ACHN (cell line): ENCODE results near the gene ZNF709.
"Not testable (repeated sequence)": the region's sequence is repeated elsewhere in the genome, so short reads cannot be mapped to it uniquely, and the experiment has no call there.

Experiments
- DNase-seq: peaks from one replicate; pipeline ENCODE4 v3.0.0-alpha.2; 2015
- in situ Hi-C: cut with HindIII; loops from 2 replicates; pipeline ENCODE4 v1.10.0; 2017; ENCODE audit warnings: low sequenced_read_pairs, low pct_ligation_motif_present, low pct_unique_long_range_greater_than_20kb

ZNF709 gene

DNA sequence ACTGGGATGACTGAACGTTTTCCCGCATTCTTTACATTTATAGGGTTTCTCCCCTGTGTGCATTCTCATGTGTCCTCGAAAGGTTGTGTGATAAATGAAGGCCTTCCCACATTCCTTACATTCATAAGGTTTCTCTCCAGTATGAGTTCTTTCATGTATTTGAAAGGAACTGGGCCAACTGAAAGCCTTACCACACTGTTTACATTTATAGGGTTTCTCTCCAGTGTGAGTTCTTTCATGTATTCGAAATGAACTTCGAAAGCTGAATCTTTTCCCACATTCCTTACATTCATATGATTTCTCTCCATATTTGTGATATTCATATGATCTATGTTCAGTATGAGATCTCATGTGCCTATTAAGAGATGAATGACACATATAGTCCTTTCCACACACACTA is 19.4 kb downstream of the ZNF709 start:
- DNase-seq, result no peak
- in situ Hi-C loops, result no loop called here

DNA sequence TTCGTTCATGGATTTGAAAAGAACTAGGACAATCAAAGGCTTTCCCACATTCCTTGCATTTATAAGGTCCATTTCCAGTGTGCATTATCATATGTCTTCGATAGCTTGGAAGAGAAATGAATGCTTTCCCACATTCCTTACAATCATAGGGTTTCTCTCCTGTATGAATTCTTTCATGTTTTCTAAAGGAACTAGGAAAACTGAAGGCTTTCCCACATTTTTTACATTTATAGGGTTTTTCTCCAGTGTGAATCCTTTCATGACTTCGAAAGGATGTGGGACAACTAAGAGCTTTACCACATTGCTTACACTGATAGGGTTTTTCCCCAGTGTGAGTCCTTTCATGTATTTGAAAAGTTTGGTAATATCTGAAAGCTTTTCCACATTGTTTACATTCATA is 19.8 kb downstream of the ZNF709 start:
- in situ Hi-C loops, result no loop called here
- no peak for DNase-seq

DNA sequence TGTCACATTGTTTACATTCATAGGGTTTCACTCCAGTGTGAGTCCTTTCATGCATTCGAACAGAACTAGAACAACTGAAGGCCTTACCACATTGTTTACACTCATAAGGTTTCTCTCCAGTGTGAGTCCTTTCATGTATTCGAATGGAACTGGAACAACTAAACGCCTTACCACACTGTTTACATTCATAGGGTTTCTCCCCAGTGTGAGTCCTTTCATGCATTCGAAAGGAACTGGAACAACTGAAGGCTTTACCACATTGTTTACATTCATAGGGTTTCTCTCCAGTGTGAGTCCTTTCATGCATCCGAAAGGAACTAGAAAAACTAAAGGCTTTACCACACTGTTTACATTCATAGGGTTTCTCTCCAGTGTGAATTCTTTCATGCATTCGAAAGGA is 20.5 kb downstream of the ZNF709 start:
- DNase-seq, in situ Hi-C loops: not testable (repeated sequence)

DNA sequence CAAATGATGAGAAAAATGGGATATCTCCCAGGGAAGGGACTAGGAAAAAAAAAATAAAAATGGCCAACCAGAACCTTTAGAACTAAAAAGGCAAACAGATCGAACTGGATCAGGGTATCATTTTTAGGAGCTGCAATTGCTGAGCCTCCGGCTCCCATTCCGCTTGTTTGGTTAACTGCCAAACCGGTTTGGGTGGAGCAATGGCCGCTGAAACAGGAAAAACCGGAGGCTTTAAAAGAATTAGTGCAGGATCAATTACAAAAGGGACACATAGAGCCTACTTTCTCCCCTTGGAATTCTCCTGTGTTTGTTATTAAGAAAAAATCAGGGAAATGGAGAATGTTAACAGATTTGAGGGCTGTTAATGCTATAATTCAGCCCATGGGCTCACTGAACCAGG is 31.1 kb downstream of the ZNF709 start:
- in situ Hi-C loops, result no loop called here
- no peak for DNase-seq

DNA sequence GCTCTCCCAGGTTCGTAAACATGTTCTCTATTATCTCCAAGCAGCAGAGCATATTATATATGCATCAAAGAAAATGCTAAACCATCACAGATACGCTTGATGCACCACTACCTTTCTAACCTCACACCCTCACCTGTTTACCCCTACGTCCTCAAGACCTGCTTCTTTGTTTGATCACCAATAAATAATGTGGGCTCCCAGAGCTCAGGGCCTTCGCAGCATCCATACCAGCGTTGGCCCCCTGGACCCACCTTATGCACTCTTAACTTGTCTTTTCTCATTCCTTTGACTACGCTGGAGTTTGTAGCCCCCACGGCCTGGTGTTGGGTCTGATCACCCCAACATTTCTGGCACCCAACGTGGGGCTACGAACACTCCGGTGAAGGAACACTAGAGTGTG is 33.8 kb downstream of the ZNF709 start:
- in situ Hi-C loops, result no loop called here

DNA sequence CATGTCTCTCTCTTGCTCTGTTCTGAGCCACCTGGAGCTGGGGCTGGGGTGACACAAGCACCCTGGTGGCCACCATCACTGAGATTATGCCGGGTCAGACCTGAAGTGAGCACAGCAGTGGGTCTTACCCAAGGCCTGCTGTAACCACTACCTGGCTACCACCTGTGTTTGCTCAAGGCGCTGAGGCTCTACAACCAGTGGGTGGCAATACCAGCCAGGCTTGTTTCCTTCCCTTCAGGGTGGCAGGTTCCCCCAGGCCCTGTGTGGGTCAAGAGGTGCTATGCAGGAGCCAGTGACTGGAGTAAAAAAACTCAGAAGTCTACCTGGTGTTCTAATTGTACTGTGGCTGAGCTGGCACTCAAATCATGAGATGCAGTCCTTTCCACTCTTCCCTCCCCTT is 35.8 kb downstream of the ZNF709 start:
- in situ Hi-C loops, result no loop called here
- no peak for DNase-seq

More for the DNA sequence above, 33.8 kb downstream of the ZNF709 start:
- DNase-seq, result no peak

DNA sequence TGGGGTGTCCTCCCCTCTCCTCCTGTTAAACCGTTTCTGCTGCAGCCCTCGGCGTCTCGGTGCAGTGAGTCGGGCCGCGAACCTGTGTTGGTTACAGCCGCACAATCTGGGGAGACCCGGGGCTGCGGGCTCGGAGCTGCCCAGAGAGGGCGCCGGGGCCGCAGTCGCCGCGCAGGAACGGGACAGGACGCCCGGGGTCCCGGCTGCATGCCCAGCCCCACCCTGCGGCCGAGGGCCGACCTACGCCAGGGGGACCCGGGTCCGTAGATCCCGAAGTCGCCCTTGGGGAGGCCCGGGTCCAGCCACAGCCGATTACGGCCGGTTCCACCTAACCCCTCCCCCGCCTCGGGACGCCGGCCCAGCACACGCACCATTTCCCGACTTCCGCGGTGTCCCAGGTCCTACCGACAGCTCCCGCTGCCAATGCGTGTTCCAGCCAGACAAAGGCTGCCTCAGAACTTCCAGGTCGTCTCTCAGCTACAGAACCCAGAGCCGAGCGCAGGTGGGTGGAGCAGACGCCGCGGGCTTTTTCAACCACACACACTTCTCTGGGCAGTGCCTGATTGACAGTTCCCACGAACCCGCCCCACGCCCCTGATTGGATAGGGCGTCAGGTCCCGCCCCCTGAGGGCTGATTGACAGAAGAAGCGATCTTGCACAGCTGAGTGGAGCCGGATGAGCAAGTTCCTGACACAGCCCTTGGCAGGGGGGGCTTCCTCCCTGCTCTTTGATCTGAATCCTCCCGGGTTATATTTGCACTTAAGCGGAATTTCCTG is 43.9 kb downstream of the ZNF709 start, which contains the start of gene ZNF443:
Gene ZNF443 (minus strand): TSS at position 481 of the 776 bp plus-strand sequence. CDS start 107 bp downstream, at position 374.
- in situ Hi-C loops, result no loop called here
- peak; percentile 96 for DNase-seq

DNA sequence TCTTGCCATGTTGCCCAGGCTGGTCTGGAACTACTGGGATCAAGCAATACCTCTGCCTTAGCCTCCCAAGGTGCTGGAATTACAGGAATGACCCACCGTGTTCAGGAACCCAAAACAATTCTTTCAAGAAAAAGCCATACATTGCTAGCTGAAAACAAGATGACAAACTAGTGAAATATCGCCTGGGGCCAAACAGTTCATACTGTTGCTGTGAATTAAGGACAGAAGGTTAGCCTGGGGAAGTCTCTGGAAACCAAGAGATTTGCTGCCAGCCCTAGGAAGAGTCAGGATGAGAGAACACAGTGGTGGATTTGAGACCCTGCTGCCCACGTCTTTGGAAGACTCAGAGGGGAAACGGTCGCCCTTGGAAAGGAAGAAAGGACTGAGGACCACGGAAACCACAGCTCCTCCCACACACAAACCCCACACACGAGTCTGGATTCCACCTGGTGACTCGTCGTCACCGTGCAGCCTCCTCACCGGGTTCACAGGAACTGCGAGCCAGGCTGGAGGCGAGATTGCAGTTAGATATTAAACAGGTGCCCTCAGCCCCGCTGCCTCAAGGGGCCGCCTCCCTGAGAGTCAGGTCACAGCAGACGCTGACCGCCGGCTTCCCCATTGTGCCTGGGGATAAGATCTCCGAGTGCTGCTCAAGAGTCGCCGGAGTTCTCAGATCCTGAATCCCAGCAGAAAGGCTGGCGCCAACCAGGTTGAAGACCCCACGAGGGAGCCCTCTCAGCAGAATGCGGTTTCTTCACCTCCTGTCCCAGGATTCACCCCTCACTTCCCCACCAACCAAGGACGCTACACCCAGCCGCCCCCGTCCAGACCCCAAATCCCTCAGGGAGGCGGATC is 44.7 kb downstream of the ZNF709 start:
- in situ Hi-C loops, result not testable (repeated sequence)
- peak; percentile 18 for DNase-seq

DNA sequence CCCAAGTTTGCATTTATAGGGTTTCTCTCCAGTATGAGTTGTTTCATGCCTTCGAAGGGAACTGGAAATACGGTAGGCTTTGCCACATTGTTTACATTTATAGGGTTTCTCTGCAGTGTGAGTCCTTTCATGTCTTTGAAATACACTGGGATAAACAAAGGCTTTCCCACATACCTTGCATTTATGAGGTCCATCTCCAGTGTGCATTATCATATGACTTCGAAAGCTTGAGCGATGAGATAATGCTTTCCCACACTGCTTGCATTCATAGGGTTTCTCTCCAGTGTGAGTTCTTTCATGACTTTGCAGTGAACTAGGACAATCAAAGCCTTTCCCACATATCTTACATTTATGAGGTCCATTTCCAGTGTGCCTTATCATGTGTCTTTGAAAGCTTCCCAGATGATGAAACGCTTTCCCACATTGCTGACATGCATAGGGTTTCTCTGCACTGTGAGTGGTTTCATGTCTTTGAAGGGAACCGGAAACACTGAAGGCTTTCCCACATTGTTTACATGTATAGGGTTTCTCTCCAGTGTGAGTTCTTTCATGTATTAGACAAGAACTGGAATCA is 53.8 kb downstream of the ZNF709 start:
- DNase-seq, in situ Hi-C loops: not testable (repeated sequence)

DNA sequence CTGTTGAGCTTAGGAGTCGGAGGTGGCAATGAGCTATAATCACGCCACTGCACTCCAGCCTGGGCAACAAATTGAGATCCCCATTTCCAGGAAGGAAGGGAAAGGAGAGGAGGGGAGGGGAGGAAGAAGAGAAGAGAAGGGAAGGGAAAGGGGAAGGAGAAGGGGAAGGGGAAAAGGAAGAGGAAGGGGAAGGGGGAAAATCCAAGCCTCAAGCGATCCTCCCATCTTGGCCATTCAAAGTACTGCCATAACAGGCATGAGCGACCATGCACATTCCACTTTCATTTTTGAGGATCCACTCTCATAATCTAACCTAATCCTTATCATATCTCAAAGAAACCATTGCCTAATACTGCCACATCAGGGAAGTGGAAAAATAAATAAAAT is 58.7 kb downstream of the ZNF709 start:
- in situ Hi-C loops, result no loop called here
- no peak for DNase-seq

DNA sequence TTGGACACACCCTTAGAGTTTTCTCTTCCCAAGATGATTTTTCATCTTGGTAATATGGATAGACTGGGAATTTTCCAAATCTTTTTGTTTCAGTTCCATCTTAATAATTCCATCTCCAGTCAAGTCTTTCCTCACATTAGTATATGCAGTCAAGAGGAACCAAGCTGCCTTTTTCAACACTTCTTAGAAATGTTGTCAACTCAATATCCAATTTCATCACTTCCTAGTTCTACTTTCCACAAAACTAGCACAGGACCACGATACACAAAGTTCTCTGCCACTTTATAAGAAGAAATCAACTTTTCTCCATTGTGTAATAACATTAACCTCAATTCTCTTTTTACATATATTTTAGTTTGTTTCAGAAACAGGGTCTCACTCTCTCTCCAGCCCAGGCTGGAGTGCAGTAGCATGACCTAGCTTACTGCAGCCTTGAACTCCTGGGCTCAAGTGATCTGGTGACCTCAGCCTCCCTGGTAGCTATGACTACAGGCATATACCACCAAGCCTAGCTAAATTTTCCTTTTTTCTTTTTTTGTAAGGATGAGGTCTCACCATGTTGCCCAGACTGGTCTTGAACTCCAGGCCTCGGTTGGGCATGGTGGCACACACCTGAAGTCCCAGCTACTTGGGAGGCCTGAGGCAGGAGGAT is 59.3 kb downstream of the ZNF709 start:
- DNase-seq, result no peak
- in situ Hi-C loops, result no loop called here

DNA sequence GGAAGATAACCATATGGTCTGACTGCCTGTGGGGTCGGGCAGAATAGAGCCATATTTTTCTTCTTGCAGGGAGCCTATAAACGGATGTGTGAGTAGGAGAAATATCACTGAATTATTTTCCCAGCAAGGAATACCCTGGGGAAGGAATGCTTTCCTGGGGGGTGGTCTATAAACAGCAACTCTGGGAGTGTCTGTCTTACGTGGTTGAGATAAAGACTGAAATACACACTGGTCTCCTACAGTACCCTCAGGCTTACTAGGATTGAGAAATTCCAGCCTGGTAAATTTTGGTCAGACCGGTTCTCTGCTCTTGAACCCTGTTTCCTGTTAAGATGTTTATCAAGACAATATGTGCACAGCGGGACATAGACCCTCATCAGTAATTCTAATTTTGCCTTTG is 67.3 kb downstream of the ZNF709 start:
- DNase-seq, in situ Hi-C loops: not testable (repeated sequence)

DNA sequence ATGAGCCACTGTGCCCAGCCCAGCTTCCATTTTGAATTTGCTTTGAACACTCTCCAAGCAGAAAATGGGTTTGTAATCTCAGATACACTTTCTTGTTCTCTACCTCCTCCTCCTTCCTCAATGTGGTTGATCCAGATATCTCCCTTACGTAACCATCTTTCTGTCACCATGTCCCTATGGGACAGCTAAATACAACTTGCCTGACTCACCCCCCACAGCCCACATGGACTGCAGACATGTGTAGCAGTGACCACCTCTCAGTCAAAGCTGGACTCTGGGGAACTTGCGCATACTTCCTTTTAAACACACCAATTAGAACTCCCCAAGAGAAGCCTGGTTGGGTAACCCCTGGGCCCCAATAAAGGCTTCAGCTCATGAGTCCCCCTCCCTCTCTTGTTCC is 72.7 kb downstream of the ZNF709 start:
- in situ Hi-C loops, result no loop called here
- DNase-seq, result no peak
